Measurements from ENCODE around the gene LHFPL2.

GRCh38 chr5:78610163-78610583, 38.4 kb downstream of the LHFPL2 start:
- TF ChIP-seq SUZ12 (IDR thresholded peaks at IDR 0.05; ENCODE audit: extremely low read depth, insufficient read depth, insufficient read length) = no peak
- no peak for TF ChIP-seq ZNF274 (IDR thresholded peaks at IDR 0.05; ENCODE audit: low read depth, low read length)
- no peak for TF ChIP-seq YY1 (IDR thresholded peaks at IDR 0.05; ENCODE audit: insufficient read depth, insufficient read length)
